Left cardiac atrium (tissue), 4 donors: ENCODE results near the gene CCDC89. TPM values are rescaled to one million over a fixed set of nuclear protein-coding genes. Genes with fewer than 3 reads are reported as not detected.
A peak's percentile ranks its signal among the peaks of the same experiment; 100 is the strongest.
"Not testable (repeated sequence)": the region's sequence is repeated elsewhere in the genome, so short reads cannot be mapped to it uniquely, and the experiment has no call there.

ENCODE experiments used
- ATAC-seq, 2 donors: fragments of 200-7000 bp; cut with Tn5 transposase; one replicate each; pipeline ENCODE4 v1.9.1; 2020; ENCODE audit warnings: mild to moderate bottlenecking in 2 of 2, moderate library complexity in 2 of 2
- DNase-seq: peaks from one replicate; pipeline ENCODE4 v3.0.0-alpha.2; 2020
- intact Hi-C, 2 donors: fragments of 100-400 bp; cut with DNase I; formaldehyde crosslinking; loops; one replicate each; pipeline versions ENCODE4 v1.14.1 to v1.15.1; 2022 to 2023
- total RNA-seq, 2 donors: library from RNA; stranded (reverse); fragmentation: NEBNext Ultra II Directional; extraction: Animal tissue kit (Norgen Biotek cat#: 25700); gene quantifications; one replicate each; pipeline ENCODE4 v1.2.1, GENCODE V29; 2021
- donor health status: DM: no; HTN: yes; CAD: no.
- donor health status: DM: no; HTN: yes; CAD: no; lungs with severe emphysema.
- donor health status: DM: yes; HTN: yes; CAD: no.
- donor health status: Dilated cardiomyopathy.

CCDC89 gene
- total RNA-seq, 2 donors from 2014 or later, result 0.39 to 1.0 TPM

- DNase-seq (no peak), ATAC-seq (no peak)
- intact Hi-C loops, result no loop called here
These were observed 23.9 kb downstream of the CCDC89 start for GRCh38 chr11:85661972-85662664.

- intact Hi-C loops, result no loop called here
- ATAC-seq, result no peak
- no peak for DNase-seq
These were observed 27.8 kb downstream of the CCDC89 start for GRCh38 chr11:85658180-85658579.

DNA sequence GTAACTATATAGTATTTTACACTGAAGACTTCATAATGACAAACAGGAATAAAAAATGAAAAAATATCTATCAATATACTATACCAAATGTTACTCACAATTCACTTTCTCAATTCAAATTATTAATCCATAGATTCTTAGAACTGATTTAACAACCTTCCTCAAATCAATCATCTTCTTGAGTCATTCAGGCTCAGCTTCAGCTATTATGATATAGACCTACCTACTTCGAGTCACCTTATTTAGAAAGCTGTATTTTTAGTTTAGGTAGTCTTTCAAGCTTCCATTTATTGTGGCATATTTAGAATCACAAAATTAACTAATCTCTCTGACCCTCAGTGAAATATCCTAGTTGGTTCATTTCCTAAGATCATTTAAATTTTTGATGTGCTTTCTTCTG is 29.2 kb downstream of the CCDC89 start:
- DNase-seq (no peak), ATAC-seq (no peak)
- intact Hi-C loops, result no loop called here

GRCh38 chr11:85654343-85654742 is 31.7 kb downstream of the CCDC89 start:
- intact Hi-C loops, DNase-seq, ATAC-seq: not testable (repeated sequence)

DNA sequence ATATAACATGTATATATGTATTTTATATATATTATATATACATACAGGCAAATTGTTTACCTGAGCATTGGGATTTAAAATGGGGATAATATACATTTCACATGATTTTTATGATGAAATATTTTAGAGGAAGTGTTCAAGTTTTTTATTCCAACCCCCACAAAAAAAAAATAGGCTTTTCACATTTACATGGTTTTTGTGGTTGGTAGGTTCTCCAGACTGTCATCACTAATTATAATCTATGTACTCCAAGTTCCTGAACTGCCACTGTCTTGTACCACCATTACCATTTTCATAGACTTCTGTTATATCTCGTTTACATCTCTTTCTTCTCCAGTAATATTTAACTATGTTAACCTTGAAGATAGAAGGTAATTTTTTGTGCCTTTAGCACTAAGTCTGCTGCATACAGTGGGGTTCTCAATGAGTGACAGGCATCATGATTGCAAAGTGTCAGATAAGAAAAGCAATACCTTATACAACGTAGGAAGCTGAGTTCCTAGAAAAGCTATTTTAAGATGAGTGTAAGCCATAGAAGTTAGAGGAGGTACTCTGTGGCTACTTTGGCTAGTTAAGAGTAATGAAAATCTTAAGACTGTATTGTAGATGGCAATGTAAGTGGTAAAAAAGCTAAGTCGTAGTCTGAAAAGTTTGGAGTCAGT is 33.1 kb downstream of the CCDC89 start:
- DNase-seq (no peak), ATAC-seq (no peak)
- intact Hi-C loops, result no loop called here

GRCh38 chr11:85651118-85651517 is 34.9 kb downstream of the CCDC89 start:
- no peak for DNase-seq
- intact Hi-C loops, result no loop called here
- ATAC-seq, result no peak

GRCh38 chr11:85647604-85648299 is 38.2 kb downstream of the CCDC89 start, which contains the start of gene TMEM126A:
Gene TMEM126A, plus strand, starts transcription at chr11:85647967. Its CDS starts 2,289 bp downstream, at chr11:85650256.
- peak; percentile 99 for ATAC-seq
- DNase-seq, result peak; percentile 93
- intact Hi-C loops, result no loop called here

GRCh38 chr11:85647078-85647477 is 38.9 kb downstream of the CCDC89 start:
- ATAC-seq (peak in 1 of 2 donors; percentile 10), DNase-seq (no peak)
- intact Hi-C loops, result no loop called here

DNA sequence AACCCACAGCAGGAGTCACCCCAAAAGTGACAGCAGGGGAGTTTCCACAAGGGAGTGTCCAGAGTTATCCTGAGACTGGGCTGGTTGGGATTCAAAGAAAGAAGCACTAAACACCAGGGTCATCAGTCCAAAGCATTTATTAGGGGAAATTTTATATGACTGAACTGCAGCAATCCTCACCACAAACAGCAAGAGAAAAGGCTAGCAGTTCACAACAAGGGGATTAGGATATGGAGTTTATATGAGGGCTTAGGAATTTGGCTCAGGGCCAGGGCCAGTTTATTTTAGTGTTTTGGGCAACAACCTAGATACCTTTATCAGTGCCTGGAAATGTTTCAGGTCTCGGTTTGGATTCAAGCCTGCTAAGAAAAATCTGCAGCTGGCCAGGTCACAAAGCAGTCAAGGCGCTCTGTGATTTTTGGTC is 42.8 kb downstream of the CCDC89 start:
- intact Hi-C loops, result no loop called here
- DNase-seq (peak; percentile 35), ATAC-seq (no peak)

DNA sequence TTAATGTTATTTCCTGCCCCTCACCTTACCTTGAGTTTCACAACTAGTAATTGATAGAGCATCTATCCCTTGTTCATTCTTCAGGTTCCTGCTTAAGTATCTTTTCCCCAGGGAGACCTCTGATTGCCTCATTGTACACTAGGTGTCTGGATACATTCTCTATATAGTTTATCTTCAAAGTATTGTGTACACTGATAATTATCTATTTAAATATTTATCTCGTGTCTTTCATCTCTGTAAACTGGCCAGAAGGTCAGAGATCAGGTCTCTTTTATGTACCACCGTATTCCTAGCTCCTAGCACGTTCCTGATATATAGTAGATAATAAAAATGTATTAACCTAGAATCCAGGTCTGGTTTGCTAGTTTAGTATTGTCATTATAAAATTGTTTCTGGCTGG is 51.2 kb downstream of the CCDC89 start:
- DNase-seq (no peak), ATAC-seq (no peak)
- intact Hi-C loops, result no loop called here

Other genes with a start within 250 kb of the CCDC89 start
- gene DLG2, start 58.9 kb downstream of the CCDC89 start, total RNA-seq, result 1 to 10 TPM; 5.9 to 7.4 TPM
- 10 to 100 TPM; 48.4 to 55.5 TPM for gene TMEM126B, start 57.6 kb downstream of the CCDC89 start, total RNA-seq
- gene TMEM126A, start 38.2 kb downstream of the CCDC89 start, total RNA-seq, result 10 to 100 TPM; 59.8 to 61.5 TPM
- gene CREBZF, start 21.1 kb downstream of the CCDC89 start, total RNA-seq, result 10 to 100 TPM; 13.8 to 17.1 TPM
- 10 to 100 TPM in 1 of 2 donors, 1 to 10 TPM in 1; 7.2 to 12.4 TPM for gene SYTL2, start 124.9 kb upstream of the CCDC89 start, total RNA-seq
- gene CCDC83, start 169.2 kb upstream of the CCDC89 start, total RNA-seq, result not detected